Measurements from ENCODE around the gene MICAL2.

DNA sequence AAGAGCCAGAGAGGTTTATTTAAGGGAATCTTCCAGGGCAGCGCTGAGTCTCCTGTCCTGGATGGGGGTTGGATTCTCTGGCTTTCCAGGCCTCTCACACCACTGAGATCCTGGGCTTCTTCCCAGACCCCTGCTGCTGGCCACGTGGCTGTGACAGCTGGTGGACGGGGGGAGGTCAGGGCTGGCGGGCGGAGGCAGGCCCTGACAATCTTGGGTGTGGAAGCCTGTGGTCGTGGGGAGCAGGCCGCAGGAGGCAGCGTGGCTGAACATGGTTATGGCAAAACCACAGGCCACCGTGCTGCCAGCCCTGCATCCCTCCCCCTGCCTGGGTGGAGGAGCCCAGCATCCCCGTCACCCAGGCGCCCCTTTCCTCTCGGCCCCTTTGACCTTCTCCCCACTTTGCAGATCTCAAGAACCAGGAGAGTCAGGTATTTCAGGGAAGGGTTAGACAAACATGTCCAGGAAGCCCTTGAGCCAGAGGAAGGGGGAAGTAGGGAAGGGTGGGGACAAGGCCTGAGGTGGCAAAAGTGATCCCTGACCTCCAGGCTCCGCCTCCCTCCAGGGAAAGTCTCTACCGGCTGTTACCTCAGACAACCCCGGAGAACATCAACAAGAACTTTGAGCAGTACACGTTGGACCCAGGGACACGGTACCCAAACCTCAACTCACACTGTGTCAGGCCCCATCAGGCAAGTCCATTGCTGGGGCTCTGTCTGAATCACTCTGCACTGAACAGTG is 111.8 kb downstream of the MICAL2 start:
- TF ChIP-seq POLR2A (IDR thresholded peaks at IDR 0.05) = no peak
- TF ChIP-seq, protein P1, sequence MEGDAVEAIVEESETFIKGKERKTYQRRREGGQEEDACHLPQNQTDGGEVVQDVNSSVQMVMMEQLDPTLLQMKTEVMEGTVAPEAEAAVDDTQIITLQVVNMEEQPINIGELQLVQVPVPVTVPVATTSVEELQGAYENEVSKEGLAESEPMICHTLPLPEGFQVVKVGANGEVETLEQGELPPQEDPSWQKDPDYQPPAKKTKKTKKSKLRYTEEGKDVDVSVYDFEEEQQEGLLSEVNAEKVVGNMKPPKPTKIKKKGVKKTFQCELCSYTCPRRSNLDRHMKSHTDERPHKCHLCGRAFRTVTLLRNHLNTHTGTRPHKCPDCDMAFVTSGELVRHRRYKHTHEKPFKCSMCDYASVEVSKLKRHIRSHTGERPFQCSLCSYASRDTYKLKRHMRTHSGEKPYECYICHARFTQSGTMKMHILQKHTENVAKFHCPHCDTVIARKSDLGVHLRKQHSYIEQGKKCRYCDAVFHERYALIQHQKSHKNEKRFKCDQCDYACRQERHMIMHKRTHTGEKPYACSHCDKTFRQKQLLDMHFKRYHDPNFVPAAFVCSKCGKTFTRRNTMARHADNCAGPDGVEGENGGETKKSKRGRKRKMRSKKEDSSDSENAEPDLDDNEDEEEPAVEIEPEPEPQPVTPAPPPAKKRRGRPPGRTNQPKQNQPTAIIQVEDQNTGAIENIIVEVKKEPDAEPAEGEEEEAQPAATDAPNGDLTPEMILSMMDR (IDR thresholded peaks at IDR 0.05) = no peak

Data from thyroid gland (tissue), 4 donors.